Stimulated activated CD8-positive, alpha-beta memory T cell treated with anti-CD3 and anti-CD28 coated beads, Interleukin-7, amount 100 ng/mL, for 4 hours (primary cell): Measurements from ENCODE around the gene WNK1.

Experiments
- DNase-seq, 2 donors: peaks; one replicate each; pipeline ENCODE4 v3.0.0-alpha.2; 2020; ENCODE audit warnings: low read depth in 2 of 2

The WNK1 gene

GRCh38 chr12:863285-863684, 110.9 kb downstream of the WNK1 start:
- DNase-seq = no peak

- DNase-seq = no peak
These were observed 113.2 kb downstream of the WNK1 start for GRCh38 chr12:865614-866013.

- no peak for DNase-seq
These were observed 115.5 kb downstream of the WNK1 start for GRCh38 chr12:867905-868304.

- DNase-seq = no peak
These were observed 116.3 kb downstream of the WNK1 start for GRCh38 chr12:868722-869121.

- DNase-seq = no peak
These were observed 118.0 kb downstream of the WNK1 start for GRCh38 chr12:870378-870777.

GRCh38 chr12:873954-874353, 121.6 kb downstream of the WNK1 start:
- DNase-seq = no peak

- no peak for DNase-seq
These were observed 127.3 kb downstream of the WNK1 start for GRCh38 chr12:879641-880040.

GRCh38 chr12:880656-881055, 128.3 kb downstream of the WNK1 start:
- no peak for DNase-seq

GRCh38 chr12:884746-885414, 132.5 kb downstream of the WNK1 start:
- DNase-seq = no peak

GRCh38 chr12:885701-886100, 133.3 kb downstream of the WNK1 start:
- no peak for DNase-seq

- no peak for DNase-seq
These were observed 133.8 kb downstream of the WNK1 start for GRCh38 chr12:886206-886605.

- DNase-seq = no peak
These were observed 141.8 kb downstream of the WNK1 start for GRCh38 chr12:894226-894625.

GRCh38 chr12:896031-896430, 143.7 kb downstream of the WNK1 start:
- no peak for DNase-seq

GRCh38 chr12:897386-897785, 145.0 kb downstream of the WNK1 start:
- no peak for DNase-seq

GRCh38 chr12:902581-902980, 150.2 kb downstream of the WNK1 start:
- DNase-seq = no peak

GRCh38 chr12:903055-903454, 150.7 kb downstream of the WNK1 start:
- no peak for DNase-seq

GRCh38 chr12:904010-904414, 151.6 kb downstream of the WNK1 start:
- DNase-seq = no peak

- DNase-seq = no peak
These were observed 153.1 kb downstream of the WNK1 start for GRCh38 chr12:905261-906031.

GRCh38 chr12:906062-906585, 153.7 kb downstream of the WNK1 start:
- DNase-seq = no peak

GRCh38 chr12:907413-908185, 155.2 kb downstream of the WNK1 start:
- no peak for DNase-seq

GRCh38 chr12:909861-910260, 157.5 kb downstream of the WNK1 start:
- DNase-seq = no peak

GRCh38 chr12:910416-910815, 158.0 kb downstream of the WNK1 start:
- DNase-seq = no peak
